GM20431 (cell line): ENCODE results near the gene GSTA3.
"Not testable (repeated sequence)": the region's sequence is repeated elsewhere in the genome, so short reads cannot be mapped to it uniquely, and the experiment has no call there.

ENCODE experiments used
- in situ Hi-C: fragments of 300-500 bp; cut with MseI, MboI; formaldehyde crosslinking; loops from one replicate; pipeline ENCODE4 v1.15.0; 2020; ENCODE audit warnings: low sequenced_read_pairs; ENCODE audit not compliant: unreplicated experiment

The GSTA3 gene

GRCh38 chr6:52870335-52871091 lies 39.0 kb downstream of the GSTA3 start:
- in situ Hi-C loops = not testable (repeated sequence)

- in situ Hi-C loops = not testable (repeated sequence)
Observed at GRCh38 chr6:52868899-52869298, 40.6 kb downstream of the GSTA3 start.

- in situ Hi-C loops = no loop called here
Observed at GRCh38 chr6:52868240-52868639, 41.3 kb downstream of the GSTA3 start.

GRCh38 chr6:52861151-52861550 lies 48.3 kb downstream of the GSTA3 start:
- in situ Hi-C loops = not testable (repeated sequence)

GRCh38 chr6:52858416-52858815 lies 51.1 kb downstream of the GSTA3 start:
- in situ Hi-C loops = no loop called here

- in situ Hi-C loops = not testable (repeated sequence)
Observed at GRCh38 chr6:52856137-52856536, 53.4 kb downstream of the GSTA3 start.

GRCh38 chr6:52849137-52849536 lies 60.4 kb downstream of the GSTA3 start:
- in situ Hi-C loops = no loop called here
